GM18498 (cell line): Measurements from ENCODE around the gene TPCN2.

ENCODE experiments used
- ATAC-seq: cut with Tn5 transposase; IDR thresholded peaks from one replicate; pipeline ENCODE4 v1.9.1; 2021; ENCODE audit warnings: mild to moderate bottlenecking, moderate library complexity; ENCODE audit not compliant: unreplicated experiment

Gene TPCN2

GRCh38 chr11:69091638-69092165 is 43.0 kb downstream of the TPCN2 start:
- ATAC-seq = no peak

DNA sequence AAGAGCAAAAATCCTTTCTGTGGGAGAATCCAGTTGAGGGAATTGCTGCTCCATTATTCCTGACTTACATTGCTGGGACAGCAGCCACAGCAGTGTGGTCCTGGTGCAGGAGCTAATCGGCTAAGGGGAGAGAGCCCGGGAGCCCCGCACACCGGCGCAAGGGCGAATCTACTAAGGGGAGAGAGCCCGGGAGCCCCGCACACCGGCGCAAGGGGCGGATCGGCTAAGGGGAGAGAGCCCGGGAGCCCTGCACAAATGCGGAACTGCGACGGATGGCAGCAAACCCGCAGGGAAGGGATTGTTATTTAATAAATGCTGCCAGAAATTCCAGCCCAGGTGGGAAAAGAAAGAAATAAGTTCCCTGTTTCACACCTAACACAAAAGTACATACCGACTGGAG is 43.5 kb downstream of the TPCN2 start:
- no peak for ATAC-seq

- ATAC-seq = no peak
These were observed 44.4 kb downstream of the TPCN2 start for GRCh38 chr11:69093106-69093505.

DNA sequence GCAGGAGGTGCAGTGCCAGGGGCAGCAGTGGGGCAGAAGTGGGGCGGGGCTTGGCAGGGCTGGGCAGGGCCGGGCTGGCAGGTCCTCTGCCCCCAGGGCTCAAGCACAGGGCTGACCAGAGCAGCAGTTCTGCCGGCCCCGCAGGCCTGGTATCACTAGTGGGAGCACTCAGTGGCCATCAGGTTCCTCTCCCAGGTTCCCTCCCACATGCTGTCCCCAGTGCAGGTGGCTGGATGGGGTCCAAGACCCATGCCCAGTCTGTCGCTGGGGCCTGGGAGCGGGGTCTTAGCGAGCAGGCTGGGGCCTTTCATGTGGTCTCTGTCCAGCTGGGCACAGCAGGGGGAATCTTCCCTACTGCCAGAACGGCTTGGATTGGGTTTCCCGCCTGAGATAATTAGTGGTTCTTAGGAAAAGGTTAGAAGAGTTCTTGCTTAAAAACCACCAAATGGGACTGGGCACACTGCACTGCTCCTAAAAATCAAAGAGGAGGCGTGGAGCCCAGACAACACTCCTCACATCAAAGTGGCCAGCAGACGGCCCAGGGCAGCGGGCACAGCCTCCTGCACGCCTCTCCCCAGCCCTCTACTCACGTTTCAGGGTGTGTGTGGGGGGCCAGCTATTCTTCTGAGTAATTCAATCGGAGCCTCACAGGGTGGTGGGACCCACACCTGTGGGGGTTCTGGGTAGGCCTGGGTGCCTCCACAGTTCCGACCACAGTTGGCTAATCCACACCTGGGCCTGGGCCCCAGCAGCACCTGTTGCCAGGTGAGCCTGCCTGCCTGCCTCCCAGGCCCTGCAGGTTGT is 45.6 kb downstream of the TPCN2 start:
- ATAC-seq = no peak

GRCh38 chr11:69094915-69095290 is 46.2 kb downstream of the TPCN2 start:
- ATAC-seq = no peak

- no peak for ATAC-seq
These were observed 46.6 kb downstream of the TPCN2 start for GRCh38 chr11:69095300-69095699.

DNA sequence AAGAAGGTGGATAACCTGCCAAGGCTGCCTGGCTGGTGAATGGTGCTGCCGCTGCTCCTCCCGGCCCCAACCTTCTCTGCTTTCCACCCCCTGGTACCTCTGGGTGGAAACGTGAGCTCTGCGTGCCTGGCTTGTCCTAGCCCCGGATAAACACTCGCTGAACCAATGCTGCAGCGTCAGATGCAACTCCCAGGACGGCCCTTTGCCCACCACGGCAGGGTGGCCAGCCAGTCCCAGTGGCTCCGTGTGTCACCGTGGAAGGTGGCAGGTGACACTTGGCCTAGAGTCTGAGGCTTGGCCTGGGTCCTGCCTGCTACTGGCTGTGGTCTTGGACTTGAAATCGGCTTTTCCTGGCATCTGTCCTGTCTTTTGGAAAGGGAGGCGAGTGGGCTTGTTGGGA is 47.7 kb downstream of the TPCN2 start:
- ATAC-seq = no peak

DNA sequence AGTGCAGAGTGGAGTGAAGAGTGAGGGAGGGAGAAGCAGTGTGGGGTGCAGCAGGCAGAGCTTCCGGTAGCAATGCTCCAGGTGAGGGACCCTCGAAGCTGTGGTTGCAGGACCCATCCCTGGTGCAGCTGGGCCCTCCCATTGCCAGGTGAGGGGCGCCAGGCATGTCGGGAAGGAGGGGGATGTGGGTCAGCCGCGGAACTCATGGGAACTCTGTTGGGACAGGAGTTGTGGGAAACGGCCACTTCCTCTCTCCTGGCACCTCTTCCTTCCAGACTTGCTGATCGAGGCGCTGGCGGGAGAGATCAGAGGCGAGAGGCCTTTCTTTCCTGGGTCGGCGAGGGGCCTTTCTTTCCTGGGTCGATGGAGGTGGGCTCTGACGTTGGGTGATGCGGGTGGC is 48.5 kb downstream of the TPCN2 start:
- no peak for ATAC-seq

DNA sequence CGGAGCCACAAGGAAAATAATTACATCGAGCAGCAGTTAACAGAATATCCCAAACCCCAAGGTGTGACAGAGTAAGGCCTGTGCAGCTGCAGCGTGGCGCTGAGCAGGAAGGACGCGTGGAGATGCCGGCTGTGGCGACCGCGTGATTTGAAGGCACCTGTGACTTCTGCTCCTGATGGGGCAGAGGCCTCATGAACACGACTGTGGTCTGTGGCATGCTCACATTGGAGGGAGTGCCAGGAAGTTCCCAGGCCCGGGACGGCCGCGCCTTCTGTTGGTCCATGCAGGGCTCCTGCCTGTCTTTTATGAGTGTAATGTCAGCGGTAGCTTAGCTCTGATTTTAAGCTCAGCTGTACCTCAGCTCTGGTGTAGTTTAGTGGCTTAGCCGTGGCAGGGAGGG is 50.4 kb downstream of the TPCN2 start:
- ATAC-seq = no peak

DNA sequence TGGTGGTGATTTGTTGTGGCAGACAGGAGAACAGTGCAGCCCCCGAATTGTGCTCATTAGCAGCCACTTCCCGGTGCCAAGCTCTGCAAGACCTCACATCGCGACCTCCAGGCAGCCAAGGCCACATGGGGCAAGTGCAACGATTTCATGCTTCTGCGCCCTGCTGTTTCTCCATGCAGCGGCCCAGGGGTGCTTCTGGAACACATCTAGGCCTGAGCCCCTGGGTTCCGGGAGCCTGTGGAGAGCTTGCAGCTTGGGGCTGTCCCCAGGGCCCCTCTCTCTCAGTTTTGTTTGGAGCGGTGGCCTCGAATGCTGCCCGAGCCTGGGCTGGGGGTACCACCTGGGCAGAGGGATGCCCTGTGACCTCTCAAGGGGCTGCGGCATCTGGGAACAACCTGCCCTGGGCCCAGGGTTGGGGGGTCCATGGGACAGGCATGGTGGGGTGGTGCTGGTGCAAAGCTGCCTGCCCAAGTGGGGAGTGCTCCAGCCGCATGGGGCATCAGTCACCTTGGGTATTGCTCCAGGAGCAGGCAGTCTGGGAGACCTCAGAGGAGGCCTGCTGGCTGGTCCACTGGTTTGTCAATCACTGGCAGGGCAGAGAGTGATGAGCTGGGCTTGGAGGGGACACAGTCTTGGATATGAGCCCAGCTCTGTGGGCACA is 51.9 kb downstream of the TPCN2 start:
- no peak for ATAC-seq

DNA sequence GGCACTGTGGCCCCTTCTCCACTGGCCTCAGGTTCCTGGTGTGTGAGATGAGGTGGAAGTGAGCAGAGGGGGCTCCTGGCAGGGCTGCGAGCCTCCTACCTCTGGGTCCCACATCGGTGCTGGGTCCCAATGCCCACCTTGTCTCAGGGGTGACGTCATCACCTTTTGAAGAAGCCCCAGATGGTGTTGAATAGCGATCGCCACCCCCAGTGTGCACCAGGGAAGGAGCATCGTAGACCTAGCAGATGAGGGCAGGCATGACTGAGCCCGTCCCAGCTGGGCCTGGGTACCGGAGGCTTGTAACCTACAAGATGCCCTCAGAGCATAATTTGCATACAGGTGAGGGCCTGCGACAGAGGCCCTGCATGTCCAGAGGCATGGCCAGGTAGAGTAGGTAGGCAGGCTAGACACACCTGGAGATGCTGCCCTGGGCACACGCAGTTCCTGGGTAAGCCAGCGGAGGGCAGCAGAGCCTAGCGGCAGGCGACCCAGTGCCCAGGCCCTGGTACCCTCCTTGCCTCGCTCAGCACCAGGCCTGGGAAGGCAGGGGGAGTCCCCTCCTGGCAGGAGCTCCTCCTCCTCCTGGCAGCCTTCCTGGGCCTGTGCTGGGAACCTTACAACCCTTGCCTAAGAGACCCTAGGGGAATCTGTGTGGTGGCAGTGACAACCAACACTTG is 52.5 kb downstream of the TPCN2 start:
- ATAC-seq = no peak

DNA sequence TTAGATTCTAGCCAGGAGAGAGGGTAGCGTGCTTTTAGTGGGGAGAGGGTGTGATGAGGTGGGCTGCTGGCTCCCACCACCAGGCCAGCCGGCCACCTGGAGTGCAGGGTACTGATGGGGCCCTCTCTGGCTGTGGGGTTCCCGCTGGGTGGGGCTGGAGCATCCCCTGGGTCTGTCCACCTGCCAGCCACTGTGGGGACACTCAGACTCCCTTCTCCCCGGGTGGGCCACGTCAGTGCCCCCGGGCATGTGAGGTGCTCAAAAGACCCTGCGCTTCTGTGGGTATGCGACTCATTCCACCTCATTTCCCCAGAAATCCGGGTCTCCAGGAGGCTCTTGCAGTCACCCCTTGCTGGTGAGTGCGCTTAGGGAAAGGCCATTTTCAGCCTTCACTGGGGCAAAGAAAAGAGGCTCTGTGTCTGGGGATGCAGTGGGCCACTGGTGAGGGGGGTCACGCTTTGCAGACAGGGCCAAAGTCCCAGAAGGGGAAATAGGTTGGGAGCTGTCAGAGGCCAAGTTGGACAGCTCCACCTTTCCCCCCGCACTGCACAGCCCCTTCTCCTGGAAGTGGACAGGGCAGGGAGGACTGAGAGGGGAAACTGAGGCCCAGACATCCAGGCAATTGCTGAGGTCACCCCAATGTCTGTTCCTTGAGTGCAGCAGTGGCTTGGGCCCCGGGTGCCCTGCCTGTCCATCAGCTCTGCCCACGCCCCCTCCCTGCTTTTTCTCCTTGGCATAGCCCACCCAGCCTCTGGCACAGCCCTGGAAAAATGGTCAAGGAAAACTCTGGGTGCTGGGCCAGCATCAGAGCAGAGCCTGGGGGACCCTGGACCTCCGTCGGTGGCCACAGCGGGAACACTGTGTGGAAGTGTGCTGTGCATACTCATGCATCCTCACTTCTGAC is 53.3 kb downstream of the TPCN2 start:
- no peak for ATAC-seq

GRCh38 chr11:69102732-69103615 is 54.2 kb downstream of the TPCN2 start:
- no peak for ATAC-seq

DNA sequence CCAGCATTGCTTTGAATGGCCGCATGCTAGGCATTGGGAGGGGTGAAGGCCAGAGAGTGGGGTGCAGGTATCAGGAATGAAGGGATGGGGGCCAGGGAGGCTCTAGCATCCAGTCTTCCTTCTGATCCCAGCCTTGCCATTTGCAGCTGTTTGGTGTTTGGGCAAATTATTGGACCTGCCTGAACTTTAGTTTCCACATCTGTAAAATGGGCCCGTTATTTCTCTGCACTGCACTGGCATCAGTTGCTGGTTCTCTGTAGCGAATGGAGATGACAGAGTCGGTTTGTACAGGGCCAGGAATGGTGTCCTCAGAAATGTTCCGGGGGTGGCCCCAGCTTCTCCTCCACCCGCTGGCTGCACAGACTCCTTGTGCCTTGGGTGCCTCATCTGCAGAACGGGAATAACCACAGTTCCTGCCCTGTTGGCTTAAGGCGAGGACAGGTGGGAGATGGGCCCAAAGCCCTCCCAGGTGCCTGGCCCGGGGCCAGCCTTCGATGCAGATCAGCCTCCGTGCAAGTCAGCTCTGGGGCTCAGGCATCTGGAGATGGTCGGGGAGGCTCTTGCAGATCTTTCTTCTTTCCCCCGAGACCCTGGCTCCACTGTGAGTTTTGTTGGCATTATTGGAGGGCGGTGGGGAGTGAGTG is 55.6 kb downstream of the TPCN2 start:
- no peak for ATAC-seq

- ATAC-seq = no peak
These were observed 56.2 kb downstream of the TPCN2 start for GRCh38 chr11:69104856-69105395.

- no peak for ATAC-seq
These were observed 56.8 kb downstream of the TPCN2 start for GRCh38 chr11:69105461-69106030.

DNA sequence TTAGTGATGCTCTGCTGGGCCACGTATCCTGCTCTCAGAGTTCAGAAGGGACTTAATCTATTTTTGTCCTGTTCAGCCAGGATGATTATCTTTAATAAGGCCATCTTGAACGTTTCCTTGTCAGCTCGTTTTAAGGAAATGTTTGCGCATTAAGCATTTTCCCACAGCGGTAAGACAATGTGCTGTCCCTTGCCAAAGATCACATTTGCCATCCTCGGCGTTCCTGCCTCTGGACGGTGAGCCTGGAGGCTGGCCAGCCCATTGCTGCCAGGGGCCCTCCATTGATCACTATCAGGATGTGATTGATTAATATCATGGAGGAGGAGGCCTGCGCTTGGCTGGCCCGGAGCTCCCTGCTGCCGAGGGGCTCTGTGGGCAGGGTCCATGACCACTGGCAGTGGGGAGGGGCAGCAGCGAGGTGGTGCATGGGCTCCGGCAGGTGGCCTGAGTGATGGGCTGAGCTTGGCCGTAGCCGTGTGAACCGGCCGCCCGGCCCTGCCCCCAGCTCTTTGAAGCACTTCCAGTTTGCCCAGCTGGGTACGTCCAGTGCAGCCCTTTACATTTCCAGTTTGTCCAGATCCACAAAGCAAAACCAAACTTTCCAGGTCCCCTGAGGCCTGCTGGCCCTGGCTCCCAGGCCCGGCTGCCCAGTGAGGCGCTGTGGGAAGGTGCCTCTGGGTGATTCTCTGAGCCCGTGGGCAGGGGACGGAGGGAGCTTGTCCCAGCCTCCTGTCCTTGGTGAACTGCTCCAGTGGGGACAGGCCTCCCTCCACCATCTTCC is 57.5 kb downstream of the TPCN2 start:
- ATAC-seq = no peak

GRCh38 chr11:69107413-69107812 is 58.7 kb downstream of the TPCN2 start:
- no peak for ATAC-seq
